Left ventricle myocardium superior (tissue), 1 donor: ENCODE data around the gene CCDC86. TPM values are rescaled to one million over a fixed set of nuclear protein-coding genes. Genes with fewer than 3 reads are reported as not detected.

Experiments
- ATAC-seq: fragments of 200-7000 bp; cut with Tn5 transposase; one replicate; pipeline ENCODE4 v1.9.1; 2020; ENCODE audit warnings: mild to moderate bottlenecking, moderate library complexity
- DNase-seq: peaks from one replicate; pipeline ENCODE4 v3.0.0-alpha.2; 2020
- intact Hi-C: fragments of 100-400 bp; cut with micrococcal nuclease; formaldehyde crosslinking; loops from one replicate; pipeline ENCODE4 v1.11.0; 2022
- total RNA-seq: library from RNA; stranded (reverse); fragmentation: NEBNext Ultra II Directional; extraction: Animal tissue kit (Norgen Biotek cat#: 25700); gene quantifications from one replicate; pipeline ENCODE4 v1.2.1, GENCODE V29; 2021
- donor health status: DM: no; HTN: yes; CAD: no; lungs with severe emphysema.

Gene CCDC86
- total RNA-seq, 1 donor from 2014 or later = 9.7 TPM

GRCh38 chr11:60825790-60826189, 16.1 kb upstream of the CCDC86 start:
- intact Hi-C loops = no loop called here
- ATAC-seq (no peak), DNase-seq (no peak)

- DNase-seq (no peak), ATAC-seq (no peak)
- intact Hi-C loops = loop anchor here (5.0 kb wide), 2 partner anchors 72 to 357 kb away; no protein-coding TSS in a partner anchor
Measured at GRCh38 chr11:60830478-60831142, 11.3 kb upstream of the CCDC86 start.

- intact Hi-C loops = loop anchor here (5.0 kb wide), 2 partner anchors 71 to 356 kb away; no protein-coding TSS in a partner anchor
- ATAC-seq = peak; percentile 90
- DNase-seq = peak; percentile 92
Measured at GRCh38 chr11:60831143-60831500, 10.8 kb upstream of the CCDC86 start.

- no peak for DNase-seq
- intact Hi-C loops = loop anchor here (5.0 kb wide), 2 partner anchors 71 to 356 kb away; no protein-coding TSS in a partner anchor
- no peak for ATAC-seq
Measured at GRCh38 chr11:60831501-60832079, 10.3 kb upstream of the CCDC86 start.

GRCh38 chr11:60834742-60835533, 7.0 kb upstream of the CCDC86 start:
- no peak for ATAC-seq
- intact Hi-C loops = loop anchor here (5.0 kb wide), 2 partner anchors 67 to 352 kb away; no protein-coding TSS in a partner anchor
- no peak for DNase-seq

- DNase-seq (no peak), ATAC-seq (peak; percentile 32)
- intact Hi-C loops = no loop called here
Measured at GRCh38 chr11:60835534-60835846, 6.4 kb upstream of the CCDC86 start.

- DNase-seq = no peak
- ATAC-seq = no peak
- intact Hi-C loops = no loop called here
Measured at GRCh38 chr11:60836866-60837515, 4.9 kb upstream of the CCDC86 start.

- intact Hi-C loops = no loop called here
- no peak for DNase-seq
- ATAC-seq = no peak
Measured at GRCh38 chr11:60838132-60838531, 3.8 kb upstream of the CCDC86 start.

- intact Hi-C loops = no loop called here
- DNase-seq (peak; percentile 52), ATAC-seq (peak; percentile 73)
Measured at GRCh38 chr11:60840470-60841430, 1.2 kb upstream of the CCDC86 start.

- intact Hi-C loops = no loop called here
- DNase-seq (no peak), ATAC-seq (no peak)
Measured at GRCh38 chr11:60842668-60843600, 1.0 kb downstream of the CCDC86 start.

- intact Hi-C loops = no loop called here
- ATAC-seq = no peak
- no peak for DNase-seq
Measured at GRCh38 chr11:60844045-60844869, 2.3 kb downstream of the CCDC86 start.

GRCh38 chr11:60844870-60845221, 2.9 kb downstream of the CCDC86 start:
- intact Hi-C loops = no loop called here
- DNase-seq (no peak), ATAC-seq (no peak)

GRCh38 chr11:60845338-60845737, 3.4 kb downstream of the CCDC86 start:
- ATAC-seq (no peak), DNase-seq (no peak)
- intact Hi-C loops = no loop called here

- DNase-seq = no peak
- no peak for ATAC-seq
- intact Hi-C loops = no loop called here
Measured at GRCh38 chr11:60847281-60847680, 5.4 kb downstream of the CCDC86 start.

GRCh38 chr11:60847896-60848295, 6.0 kb downstream of the CCDC86 start:
- no peak for ATAC-seq
- intact Hi-C loops = no loop called here

GRCh38 chr11:60848714-60849151, 6.8 kb downstream of the CCDC86 start:
- DNase-seq (no peak), ATAC-seq (no peak)
- intact Hi-C loops = no loop called here

More at GRCh38 chr11:60847896-60848295, 6.0 kb downstream of the CCDC86 start:
- DNase-seq = no peak
